ENCODE data around the gene COQ7.

Gene COQ7

DNA sequence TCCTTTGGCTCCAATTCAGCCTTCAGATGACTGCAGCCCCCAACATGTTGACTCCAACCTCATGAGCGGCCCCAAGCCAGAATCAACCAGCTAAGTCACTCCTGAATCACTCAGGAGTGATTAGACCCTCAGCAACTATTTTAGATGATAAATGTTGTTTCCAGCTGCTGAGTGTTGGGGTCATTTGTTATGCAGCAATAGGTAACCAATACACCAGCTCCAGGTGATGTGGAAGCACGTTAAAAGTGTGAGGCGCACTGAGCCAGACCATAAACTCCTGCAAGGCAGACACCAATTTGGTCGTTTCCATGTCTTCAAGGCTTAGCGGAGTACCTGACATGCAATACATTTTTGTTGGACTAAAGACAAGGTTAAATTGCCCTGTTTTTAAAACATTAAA is 17.5 kb downstream of the COQ7 start:
- TF ChIP-seq, protein P1, sequence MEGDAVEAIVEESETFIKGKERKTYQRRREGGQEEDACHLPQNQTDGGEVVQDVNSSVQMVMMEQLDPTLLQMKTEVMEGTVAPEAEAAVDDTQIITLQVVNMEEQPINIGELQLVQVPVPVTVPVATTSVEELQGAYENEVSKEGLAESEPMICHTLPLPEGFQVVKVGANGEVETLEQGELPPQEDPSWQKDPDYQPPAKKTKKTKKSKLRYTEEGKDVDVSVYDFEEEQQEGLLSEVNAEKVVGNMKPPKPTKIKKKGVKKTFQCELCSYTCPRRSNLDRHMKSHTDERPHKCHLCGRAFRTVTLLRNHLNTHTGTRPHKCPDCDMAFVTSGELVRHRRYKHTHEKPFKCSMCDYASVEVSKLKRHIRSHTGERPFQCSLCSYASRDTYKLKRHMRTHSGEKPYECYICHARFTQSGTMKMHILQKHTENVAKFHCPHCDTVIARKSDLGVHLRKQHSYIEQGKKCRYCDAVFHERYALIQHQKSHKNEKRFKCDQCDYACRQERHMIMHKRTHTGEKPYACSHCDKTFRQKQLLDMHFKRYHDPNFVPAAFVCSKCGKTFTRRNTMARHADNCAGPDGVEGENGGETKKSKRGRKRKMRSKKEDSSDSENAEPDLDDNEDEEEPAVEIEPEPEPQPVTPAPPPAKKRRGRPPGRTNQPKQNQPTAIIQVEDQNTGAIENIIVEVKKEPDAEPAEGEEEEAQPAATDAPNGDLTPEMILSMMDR (conservative IDR thresholded peaks at IDR 0.05; ENCODE audit: low read depth, low read length): no peak
- no peak overlapping the region for H3K4me3 ChIP-seq (ENCODE audit: low read length)
- no peak for DNase-seq (ENCODE audit: low read depth)

DNA sequence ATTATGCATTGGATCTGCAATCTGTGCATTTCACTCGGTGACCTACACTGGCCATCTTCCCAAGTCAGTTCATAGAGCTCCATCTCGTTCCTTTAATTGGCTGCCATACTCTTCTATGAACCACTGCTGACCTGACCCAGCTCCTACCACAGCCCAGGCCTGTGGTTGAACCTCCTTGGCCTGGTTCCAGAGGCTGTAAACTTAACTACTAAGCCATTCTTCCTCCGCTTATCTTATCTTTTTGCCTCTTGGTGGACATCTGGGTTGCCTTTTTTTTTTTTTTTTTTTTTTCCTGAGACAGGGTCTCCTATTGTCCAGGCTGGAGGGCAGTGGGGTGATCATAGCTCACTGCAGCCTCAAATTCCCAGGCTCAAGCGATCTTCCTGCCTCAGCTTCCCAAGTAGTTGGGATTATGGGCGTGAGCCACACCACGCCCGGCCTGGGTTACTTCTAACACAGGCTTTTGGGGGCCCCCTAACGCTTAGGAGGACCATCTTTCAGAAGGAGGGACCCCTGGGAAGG is 18.3 kb downstream of the COQ7 start:
- no peak overlapping the region for H3K4me3 ChIP-seq (ENCODE audit: low read length)
- DNase-seq (ENCODE audit: low read depth): no peak
- TF ChIP-seq, protein P1 (conservative IDR thresholded peaks at IDR 0.05; ENCODE audit: low read depth, low read length): no peak

DNA sequence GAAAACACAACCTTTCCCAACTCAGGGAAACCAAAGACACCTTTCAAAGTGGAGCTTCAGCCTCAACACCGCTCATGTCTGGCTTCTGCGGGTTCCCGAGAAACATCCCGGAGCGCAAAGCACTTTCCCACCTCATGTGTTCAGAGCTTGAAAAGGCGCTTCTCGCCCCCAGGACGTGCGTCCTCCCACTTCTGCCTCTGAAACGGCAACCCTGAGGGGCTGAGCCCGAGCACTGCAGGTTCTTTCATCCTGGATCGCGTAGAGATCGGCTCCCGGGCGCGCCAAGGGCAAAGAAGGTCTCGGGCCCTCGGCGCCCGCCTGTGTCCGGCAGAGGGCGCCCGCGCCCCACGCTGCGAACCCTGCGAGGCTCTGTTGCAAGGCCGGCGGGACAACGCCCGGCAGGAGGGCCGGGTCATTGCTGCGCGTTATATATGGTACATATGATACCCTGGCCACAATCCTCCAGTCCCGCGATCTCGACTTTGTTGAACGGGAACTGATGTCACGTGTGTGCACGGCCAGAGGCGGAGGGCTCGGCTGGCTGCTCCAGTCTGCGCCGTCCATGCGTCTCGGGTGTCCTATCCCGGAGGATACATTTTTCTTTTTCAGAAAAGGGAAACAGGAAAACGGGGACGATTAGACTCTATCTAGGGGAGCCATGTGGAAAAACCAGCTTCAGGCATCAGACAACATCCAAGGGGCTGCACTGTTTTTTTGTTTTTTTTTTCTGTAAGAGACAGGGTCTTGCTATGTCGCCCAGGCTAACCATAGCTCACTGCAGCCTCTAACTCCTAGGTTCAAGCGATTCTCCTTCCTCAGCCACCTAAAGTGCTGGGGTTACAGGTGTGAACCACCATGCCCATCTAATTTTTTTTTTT is 19.1 kb downstream of the COQ7 start:
- H3K4me3 ChIP-seq (ENCODE audit: low read length): peak overlapping the region; percentile 54
- TF ChIP-seq, protein P1 (conservative IDR thresholded peaks at IDR 0.05; ENCODE audit: low read depth, low read length): peak; percentile 89
- DNase-seq (ENCODE audit: low read depth): peak; percentile 56

DNA sequence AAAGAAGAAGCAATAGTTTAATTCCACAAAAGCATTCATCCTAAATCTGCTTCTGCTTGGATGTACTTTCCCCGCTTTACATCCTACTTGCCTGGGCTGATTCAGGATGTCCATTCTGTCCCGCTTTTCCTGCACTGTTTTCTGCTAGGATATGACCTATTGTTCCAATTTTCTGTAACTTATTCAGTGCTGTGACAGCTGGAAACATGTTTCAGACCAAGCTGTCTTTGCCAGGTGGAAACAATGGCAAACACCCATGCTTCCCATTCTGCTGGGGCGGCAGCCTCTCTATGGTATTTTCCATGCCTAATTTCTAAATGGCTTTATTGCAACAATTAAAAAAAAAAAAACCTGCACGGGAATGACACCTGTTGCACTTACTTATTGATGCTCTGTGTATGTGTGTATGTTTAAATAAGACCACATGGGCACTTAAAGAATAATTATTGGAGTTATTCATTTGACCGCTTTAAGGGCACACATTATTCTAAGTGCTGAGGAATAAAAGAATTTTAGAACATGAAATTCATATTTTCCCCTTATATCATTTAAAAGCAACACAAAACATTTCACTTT is 21.0 kb downstream of the COQ7 start:
- no peak for DNase-seq (ENCODE audit: low read depth)
- no peak overlapping the region for H3K4me3 ChIP-seq (ENCODE audit: low read length)
- TF ChIP-seq, protein P1 (conservative IDR thresholded peaks at IDR 0.05; ENCODE audit: low read depth, low read length): no peak

DNA sequence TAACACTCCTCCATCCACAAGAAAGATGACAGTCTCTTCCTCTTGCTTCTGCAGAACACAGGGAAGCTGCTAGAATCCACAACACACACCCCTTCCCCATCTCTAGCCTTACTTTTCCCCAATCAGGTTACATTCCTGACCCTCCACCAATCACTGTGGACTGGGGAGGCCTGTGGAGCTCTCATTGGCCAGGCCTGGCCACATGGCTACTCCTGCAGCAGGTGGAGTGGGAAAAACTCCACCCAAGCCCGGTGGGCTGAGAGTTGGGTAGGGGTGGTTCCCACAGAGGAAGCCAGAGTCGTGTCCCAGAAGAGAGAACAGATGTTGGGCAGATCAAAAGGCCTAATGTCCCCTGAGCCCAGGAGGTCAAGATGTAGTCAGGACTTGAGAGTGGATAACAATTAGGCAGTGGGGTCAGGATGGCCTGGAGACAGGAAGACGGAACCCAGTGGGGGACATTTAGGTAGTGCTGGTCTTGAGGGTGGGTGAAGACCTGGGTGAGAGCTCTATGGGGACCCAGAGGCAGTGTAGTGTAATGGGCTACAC is 22.1 kb downstream of the COQ7 start:
- DNase-seq (ENCODE audit: low read depth): no peak
- no peak overlapping the region for H3K4me3 ChIP-seq (ENCODE audit: low read length)
- TF ChIP-seq, protein P1 (conservative IDR thresholded peaks at IDR 0.05; ENCODE audit: low read depth, low read length): no peak

DNA sequence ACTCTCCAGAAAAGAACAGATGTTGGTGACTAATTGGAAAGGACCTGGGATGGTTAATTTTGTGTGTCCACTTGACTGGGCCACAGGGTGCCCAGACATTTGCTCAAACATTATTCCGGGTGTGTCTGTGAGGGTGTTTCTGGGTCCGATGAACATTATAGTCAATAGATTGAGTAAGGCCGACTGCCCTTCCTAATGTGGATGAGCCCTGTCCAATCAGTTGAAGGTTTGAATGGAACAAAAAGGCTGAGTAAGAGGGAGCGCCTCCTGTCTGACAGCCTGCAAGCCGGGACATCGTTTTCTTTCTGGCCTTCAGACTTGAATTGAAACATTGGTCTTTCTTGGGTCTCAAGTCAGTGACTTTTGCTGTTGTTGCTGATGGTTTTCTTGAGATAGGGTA is 23.5 kb downstream of the COQ7 start:
- TF ChIP-seq, protein P1 (conservative IDR thresholded peaks at IDR 0.05; ENCODE audit: low read depth, low read length): no peak

More for the DNA sequence above, 23.5 kb downstream of the COQ7 start:
- no peak for DNase-seq (ENCODE audit: low read depth)
- no peak overlapping the region for H3K4me3 ChIP-seq (ENCODE audit: low read length)
